ENCODE measurements around the gene ASTN2.
"Not testable (repeated sequence)": the region's sequence is repeated elsewhere in the genome, so short reads cannot be mapped to it uniquely, and the experiment has no call there.

The ASTN2 gene

GRCh38 chr9:116690805-116691204 lies 724.1 kb downstream of the ASTN2 start:
- not testable (repeated sequence) for DNase-seq

GRCh38 chr9:116689486-116690032 lies 725.3 kb downstream of the ASTN2 start:
- DNase-seq, result no peak

- peak in 1 of 4 experiments; percentile 17 for DNase-seq
These were observed 725.9 kb downstream of the ASTN2 start for GRCh38 chr9:116688806-116689485.

GRCh38 chr9:116687754-116688135 lies 727.1 kb downstream of the ASTN2 start:
- peak in 1 of 4 experiments; percentile 23 for DNase-seq

- peak; percentile 87 to 95 (median 93) for DNase-seq
These were observed 727.6 kb downstream of the ASTN2 start, which contains the start of gene TRIM32 for GRCh38 chr9:116687074-116687753. Gene TRIM32 (plus strand): TSS chr9:116687305. CDS start chr9:116697743, 10,438 bp downstream.

GRCh38 chr9:116686693-116687073 lies 728.2 kb downstream of the ASTN2 start:
- no peak for DNase-seq

- DNase-seq, result no peak
These were observed 728.7 kb downstream of the ASTN2 start for GRCh38 chr9:116686135-116686534.

GRCh38 chr9:116685166-116685565 lies 729.7 kb downstream of the ASTN2 start:
- no peak for DNase-seq

- no peak for DNase-seq
These were observed 731.3 kb downstream of the ASTN2 start for GRCh38 chr9:116683535-116683934.

GRCh38 chr9:116674210-116674980 lies 740.5 kb downstream of the ASTN2 start:
- no peak for DNase-seq

- DNase-seq, result no peak
These were observed 741.5 kb downstream of the ASTN2 start for GRCh38 chr9:116673375-116673774.

GRCh38 chr9:116671605-116672004 lies 743.3 kb downstream of the ASTN2 start:
- peak in 2 of 4 experiments; percentile 8 to 21 for DNase-seq

GRCh38 chr9:116668970-116669695 lies 745.7 kb downstream of the ASTN2 start:
- no peak for DNase-seq

GRCh38 chr9:116663581-116663980 lies 751.3 kb downstream of the ASTN2 start:
- no peak for DNase-seq

- no peak for DNase-seq
These were observed 752.1 kb downstream of the ASTN2 start for GRCh38 chr9:116662646-116663310.

- DNase-seq, result peak; percentile 46 to 80 (median 60)
These were observed 753.6 kb downstream of the ASTN2 start for GRCh38 chr9:116661037-116661954.

- no peak for DNase-seq
These were observed 756.6 kb downstream of the ASTN2 start for GRCh38 chr9:116658265-116658664.

- DNase-seq, result no peak
These were observed 757.9 kb downstream of the ASTN2 start for GRCh38 chr9:116656977-116657376.

- DNase-seq, result no peak
These were observed 758.3 kb downstream of the ASTN2 start for GRCh38 chr9:116656501-116656971.

- no peak for DNase-seq
These were observed 760.9 kb downstream of the ASTN2 start for GRCh38 chr9:116654059-116654355.

Measured in suppressor macrophage (primary cell).